T-helper 2 cell treated with Interferon-gamma antibody and Interleukin-4, amounts not matched to agents 5 μg/mL and 100 μg/mL, for 36 hours (primary cell): ENCODE results near the gene NAE1.
"Not testable (repeated sequence)": the region's sequence is repeated elsewhere in the genome, so short reads cannot be mapped to it uniquely, and the experiment has no call there.

Experiments
- DNase-seq: peaks from one replicate; pipeline ENCODE4 v3.0.0; 2021; ENCODE audit warnings: low spot score
- H3K27ac Mint-ChIP-seq: one replicate; pipeline ENCODE4 v1.8.0; 2021; ENCODE audit warnings: mild to moderate bottlenecking, mixed read lengths
- H3K27me3 Mint-ChIP-seq: one replicate; pipeline ENCODE4 v1.8.0; 2021; ENCODE audit warnings: low read depth, mixed read lengths
- H3K36me3 Mint-ChIP-seq: one replicate; pipeline ENCODE4 v1.8.0; 2021; ENCODE audit warnings: low read depth, mixed read lengths
- H3K4me1 Mint-ChIP-seq: one replicate; pipeline ENCODE4 v1.8.0; 2021; ENCODE audit warnings: low read depth, mixed read lengths
- H3K4me3 Mint-ChIP-seq: one replicate; pipeline ENCODE4 v1.8.0; 2022; ENCODE audit warnings: mild to moderate bottlenecking, moderate library complexity, mixed read lengths
- H3K9me3 Mint-ChIP-seq: one replicate; pipeline ENCODE4 v1.8.0; 2021; ENCODE audit warnings: mixed read lengths

NAE1 gene

DNA sequence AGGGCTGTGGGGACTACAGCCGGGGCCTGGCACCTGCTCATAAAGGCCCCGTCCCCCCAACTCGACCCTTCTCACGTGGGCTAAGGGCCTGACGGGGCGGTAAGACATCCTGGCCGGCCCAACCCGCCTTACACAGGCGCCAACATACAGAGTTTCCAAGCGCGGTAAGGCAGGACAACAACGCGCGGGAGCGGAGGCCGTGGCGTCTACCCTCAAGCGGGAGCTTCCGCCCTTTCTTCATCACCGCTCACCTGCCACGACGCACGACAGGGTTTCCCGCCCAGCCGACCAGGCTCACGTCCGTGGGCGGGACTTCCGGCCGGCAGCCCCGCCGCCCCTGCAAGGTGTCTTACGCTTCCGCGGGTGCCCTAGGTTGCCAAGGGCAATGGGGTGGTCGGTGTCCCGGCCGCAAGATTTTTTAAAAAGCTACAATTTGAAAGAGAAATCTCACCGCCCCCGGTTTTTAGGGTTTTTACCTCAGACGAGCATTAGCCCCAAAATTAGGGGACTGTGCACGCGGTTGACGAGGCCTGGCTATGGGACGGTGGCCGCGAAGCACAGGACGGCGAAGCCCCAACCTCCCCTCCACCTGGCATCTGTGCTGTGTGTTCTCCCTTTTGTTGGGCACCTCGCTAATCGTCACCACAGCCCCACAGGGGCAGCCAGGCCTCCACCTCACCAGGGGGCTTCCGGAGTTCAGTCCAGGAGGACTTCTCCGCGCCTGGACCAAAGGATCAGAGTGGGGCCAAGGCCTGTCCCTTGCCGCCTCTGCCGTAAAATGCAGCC, 29.3 kb downstream of the NAE1 start, which contains the start of gene TERB1:
Gene TERB1 (minus strand): TSS at position 265 of the 786 bp plus-strand sequence. CDS start 4,786 bp downstream, outside the sequence.
- DNase-seq: no peak
- no peak within 1 kb of the TSS for H3K4me3 Mint-ChIP-seq

GRCh38 chr16:66800856-66801255, 29.9 kb downstream of the NAE1 start:
- H3K4me3 Mint-ChIP-seq: no peak overlapping the region
- no peak overlapping the region for H3K27ac Mint-ChIP-seq
- no peak for DNase-seq

More for the DNA sequence above, 29.3 kb downstream of the NAE1 start, which contains the start of gene TERB1:
- H3K27me3 Mint-ChIP-seq: no peaks in the 10 kb centered on the region
- peaks cover 19% of the 10 kb centered on the region for H3K36me3 Mint-ChIP-seq
- H3K9me3 Mint-ChIP-seq: no peaks in the 10 kb centered on the region
- no peaks in the 10 kb centered on the region for H3K4me1 Mint-ChIP-seq
- no peak within 1 kb of the TSS for H3K27ac Mint-ChIP-seq

DNA sequence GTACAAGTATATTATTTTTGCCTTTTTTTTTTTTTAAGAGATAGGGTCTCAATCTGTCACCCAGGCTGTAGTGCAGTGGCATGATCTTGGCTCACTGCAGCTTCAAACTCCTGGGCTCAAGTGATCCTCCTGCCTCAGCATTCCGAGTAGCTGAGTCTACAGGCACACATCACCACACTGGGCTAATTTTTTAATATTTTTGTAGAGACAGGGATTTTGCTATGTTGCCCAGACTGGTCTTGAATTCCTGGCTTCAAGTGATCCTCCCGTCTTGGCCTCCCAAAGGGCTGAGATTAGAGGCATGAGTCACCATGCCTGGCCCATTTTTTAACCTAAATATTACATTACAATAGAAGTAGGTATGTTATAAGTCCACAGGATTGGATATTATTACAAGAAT, 32.6 kb downstream of the NAE1 start:
- Mint-ChIP-seq H3K9me3 (no peaks in the 10 kb centered on the region), H3K4me1 (no peaks in the 10 kb centered on the region), H3K27me3 (no peaks in the 10 kb centered on the region), H3K36me3 (no peaks in the 10 kb centered on the region), H3K27ac (no peak overlapping the region), H3K4me3 (no peak overlapping the region)
- no peak for DNase-seq

More at GRCh38 chr16:66800856-66801255, 29.9 kb downstream of the NAE1 start:
- Mint-ChIP-seq H3K36me3 (peaks cover 18% of the 10 kb centered on the region), H3K4me1 (no peaks in the 10 kb centered on the region), H3K9me3 (no peaks in the 10 kb centered on the region), H3K27me3 (no peaks in the 10 kb centered on the region)

GRCh38 chr16:66793984-66794383, 36.8 kb downstream of the NAE1 start:
- not testable (repeated sequence) for H3K4me3 Mint-ChIP-seq, DNase-seq, H3K36me3 Mint-ChIP-seq, H3K4me1 Mint-ChIP-seq, H3K9me3 Mint-ChIP-seq, H3K27ac Mint-ChIP-seq
- H3K27me3 Mint-ChIP-seq: peaks cover 17% of the 10 kb centered on the region

- Mint-ChIP-seq H3K27me3 (peaks cover 17% of the 10 kb centered on the region), H3K4me1 (no peaks in the 10 kb centered on the region), H3K36me3 (no peaks in the 10 kb centered on the region), H3K4me3 (no peak overlapping the region), H3K9me3 (no peaks in the 10 kb centered on the region), H3K27ac (no peak overlapping the region)
- DNase-seq: no peak
These were observed 40.5 kb downstream of the NAE1 start for GRCh38 chr16:66790130-66790733.

GRCh38 chr16:66787427-66787826, 43.3 kb downstream of the NAE1 start:
- Mint-ChIP-seq H3K4me3 (no peak overlapping the region), H3K4me1 (no peaks in the 10 kb centered on the region)
- no peak for DNase-seq

GRCh38 chr16:66786551-66786950, 44.2 kb downstream of the NAE1 start:
- DNase-seq: no peak
- Mint-ChIP-seq H3K4me3 (no peak overlapping the region), H3K36me3 (no peaks in the 10 kb centered on the region), H3K27me3 (peaks cover 12% of the 10 kb centered on the region), H3K9me3 (no peaks in the 10 kb centered on the region), H3K27ac (no peak overlapping the region), H3K4me1 (no peaks in the 10 kb centered on the region)

More at GRCh38 chr16:66787427-66787826, 43.3 kb downstream of the NAE1 start:
- Mint-ChIP-seq H3K27me3 (peaks cover 16% of the 10 kb centered on the region), H3K9me3 (no peaks in the 10 kb centered on the region), H3K27ac (no peak overlapping the region), H3K36me3 (no peaks in the 10 kb centered on the region)

- Mint-ChIP-seq H3K27ac (no peak overlapping the region), H3K36me3 (no peaks in the 10 kb centered on the region), H3K27me3 (no peaks in the 10 kb centered on the region), H3K4me3 (no peak overlapping the region), H3K4me1 (no peaks in the 10 kb centered on the region), H3K9me3 (no peaks in the 10 kb centered on the region)
- no peak for DNase-seq
These were observed 54.3 kb downstream of the NAE1 start for GRCh38 chr16:66776457-66776856.

- no peaks in the 10 kb centered on the region for H3K4me1 Mint-ChIP-seq
- no peak overlapping the region for H3K4me3 Mint-ChIP-seq
- H3K27ac Mint-ChIP-seq: no peak overlapping the region
- H3K27me3 Mint-ChIP-seq: no peaks in the 10 kb centered on the region
- DNase-seq: no peak
- no peaks in the 10 kb centered on the region for H3K36me3 Mint-ChIP-seq
- H3K9me3 Mint-ChIP-seq: no peaks in the 10 kb centered on the region
These were observed 55.8 kb downstream of the NAE1 start for GRCh38 chr16:66774981-66775380.

DNA sequence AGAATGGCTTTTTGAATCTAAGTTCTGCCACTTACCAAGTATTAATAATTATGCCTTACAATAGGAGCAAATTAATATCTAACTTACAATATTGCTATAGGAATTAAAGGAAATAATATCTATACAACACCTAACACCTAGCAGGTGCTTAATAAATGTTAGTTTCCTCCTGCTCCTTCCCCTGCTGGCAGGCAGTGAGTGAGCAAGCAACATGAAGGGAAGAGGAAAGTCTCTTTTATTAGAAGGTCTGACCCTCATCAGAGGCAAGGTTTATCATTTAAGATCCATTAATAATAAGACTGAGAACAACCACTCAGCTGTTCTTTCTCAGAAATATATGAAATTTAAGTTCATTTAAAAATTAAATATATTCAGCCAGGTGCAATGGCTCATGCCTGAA, 72.7 kb downstream of the NAE1 start:
- H3K36me3 Mint-ChIP-seq: no peaks in the 10 kb centered on the region
- no peak overlapping the region for H3K27ac Mint-ChIP-seq
- H3K4me3 Mint-ChIP-seq: no peak overlapping the region
- H3K27me3 Mint-ChIP-seq: peaks cover 30% of the 10 kb centered on the region
- DNase-seq: no peak
- no peaks in the 10 kb centered on the region for H3K9me3 Mint-ChIP-seq
- H3K4me1 Mint-ChIP-seq: no peaks in the 10 kb centered on the region

GRCh38 chr16:66754819-66755218, 76.0 kb downstream of the NAE1 start:
- H3K27me3 Mint-ChIP-seq: peaks cover 34% of the 10 kb centered on the region
- H3K36me3 Mint-ChIP-seq: peaks cover 6% of the 10 kb centered on the region
- H3K4me3 Mint-ChIP-seq: no peak overlapping the region
- H3K4me1 Mint-ChIP-seq: peaks cover 14% of the 10 kb centered on the region
- H3K27ac Mint-ChIP-seq: no peak overlapping the region
- DNase-seq: no peak
- no peaks in the 10 kb centered on the region for H3K9me3 Mint-ChIP-seq

GRCh38 chr16:66754211-66754610, 76.6 kb downstream of the NAE1 start:
- H3K27ac Mint-ChIP-seq: no peak overlapping the region
- H3K4me1 Mint-ChIP-seq: peaks cover 20% of the 10 kb centered on the region
- no peak for DNase-seq
- no peaks in the 10 kb centered on the region for H3K9me3 Mint-ChIP-seq
- peaks cover 33% of the 10 kb centered on the region for H3K27me3 Mint-ChIP-seq
- no peak overlapping the region for H3K4me3 Mint-ChIP-seq
- peaks cover 12% of the 10 kb centered on the region for H3K36me3 Mint-ChIP-seq

DNA sequence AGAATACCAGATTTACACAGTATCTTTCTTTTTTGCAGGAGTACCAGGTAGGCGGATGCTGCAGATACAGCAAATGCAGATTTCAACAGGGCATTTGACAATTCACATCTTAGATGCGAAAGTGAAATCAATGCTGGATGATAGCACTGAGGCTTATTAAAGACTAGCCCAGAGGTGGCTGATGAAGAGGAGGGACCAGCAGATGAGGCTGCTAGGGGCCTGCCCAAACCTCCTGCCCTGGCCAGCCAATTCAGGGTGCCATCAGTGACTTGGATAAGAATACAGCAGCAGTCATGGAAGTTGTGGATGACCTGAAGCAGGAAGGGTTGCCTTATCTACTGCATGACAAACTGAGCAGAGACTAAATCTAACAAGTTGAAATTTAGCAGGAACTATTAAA, 77.8 kb downstream of the NAE1 start:
- Mint-ChIP-seq H3K4me1 (peaks cover 30% of the 10 kb centered on the region), H3K9me3 (no peaks in the 10 kb centered on the region), H3K27ac (no peak overlapping the region), H3K27me3 (peaks cover 30% of the 10 kb centered on the region), H3K4me3 (no peak overlapping the region), H3K36me3 (peaks cover 22% of the 10 kb centered on the region)
- DNase-seq: no peak
